Peyer's patch (tissue), 4 donors: ENCODE results near the gene CTSZ.

Experiments used
- CTCF ChIP-seq, 6 experiments: fragments of 450-650 bp in 4 of 6; fragments of 200-600 bp in 2 of 6; sonication (generic) in 1 of 6; IDR thresholded peaks; one replicate each; pipeline ENCODE4 v1.5.1; 2017 to 2019; ENCODE audit warnings: antibody characterized with exemption in 6 of 6, mild to moderate bottlenecking in 3 of 6, moderate library complexity in 1 of 6
- POLR2A ChIP-seq, 2 donors: fragments of 450-650 bp; IDR thresholded peaks; one replicate each; pipeline ENCODE4 v1.5.1; 2017; ENCODE audit warnings: antibody characterized with exemption in 2 of 2, mild to moderate bottlenecking in 2 of 2, moderate library complexity in 2 of 2

DNA sequence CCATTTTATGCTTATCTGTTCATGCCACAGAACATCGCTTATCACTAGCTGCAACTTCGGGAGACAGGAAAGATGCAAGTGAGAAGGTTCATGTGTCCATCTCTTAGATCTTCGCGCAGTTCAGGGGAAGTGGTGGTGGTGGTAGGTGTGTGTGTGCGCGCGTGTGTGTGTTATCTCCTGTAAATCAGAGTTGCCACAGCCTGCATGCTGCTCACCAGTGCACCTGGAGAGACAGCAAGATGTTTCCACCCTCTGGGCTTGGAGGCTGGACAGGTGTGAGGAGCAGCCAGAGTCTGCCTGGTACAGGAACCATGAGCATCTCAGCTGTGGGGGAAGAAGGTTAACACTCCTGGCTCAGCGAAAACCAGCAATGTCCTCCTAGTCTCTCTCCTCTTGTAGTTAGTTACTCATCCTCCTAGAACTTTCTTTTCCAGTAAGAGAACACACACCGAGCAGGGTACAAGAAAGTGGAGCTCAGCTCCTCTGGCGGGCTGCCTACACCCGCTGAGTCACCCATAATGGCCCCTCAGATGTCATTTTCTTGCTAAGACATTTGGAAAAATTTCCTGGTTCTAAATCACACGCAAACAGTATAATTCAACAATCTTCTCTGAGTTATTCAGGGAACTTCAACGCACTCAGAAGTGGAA lies 7.0 kb upstream of the CTSZ start:
- TF ChIP-seq CTCF (IDR thresholded peaks at IDR 0.05) (no peak), POLR2A (IDR thresholded peaks at IDR 0.05) (no peak)
